ENCODE measurements around the gene MTHFSD.

GRCh38 chr16:86532526-86532815, 22.6 kb downstream of the MTHFSD start:
- no peak for TF ChIP-seq CTCF (IDR thresholded peaks at IDR 0.05)
- TF ChIP-seq POLR2A (IDR thresholded peaks at IDR 0.05) = no peak
- no peak for TF ChIP-seq EP300 (IDR thresholded peaks at IDR 0.05)

Measured in ovary (tissue), 3 donors.